Fibroblast of pulmonary artery (primary cell): ENCODE results near the gene GLI3.

ENCODE experiments used
- DNase-seq: peaks from one replicate; pipeline ENCODE4 v3.0.0-alpha.2; 2010; ENCODE audit warnings: low read depth
- H3K4me3 ChIP-seq: replicated peaks from 2 replicates; pipeline ENCODE4 v1.5.1; 2011; ENCODE audit warnings: low read depth, mild to moderate bottlenecking, control low read depth, low read length, moderate library complexity
- TF ChIP-seq, protein P1 (sequence below): IDR thresholded peaks from 2 replicates; pipeline ENCODE4 v1.5.1; 2011; ENCODE audit warnings: mild to moderate bottlenecking, control low read depth, low read length, inconsistent platforms; ENCODE audit errors: missing control alignments

Gene GLI3

GRCh38 chr7:42099470-42100155, 137.4 kb downstream of the GLI3 start:
- TF ChIP-seq, protein P1, sequence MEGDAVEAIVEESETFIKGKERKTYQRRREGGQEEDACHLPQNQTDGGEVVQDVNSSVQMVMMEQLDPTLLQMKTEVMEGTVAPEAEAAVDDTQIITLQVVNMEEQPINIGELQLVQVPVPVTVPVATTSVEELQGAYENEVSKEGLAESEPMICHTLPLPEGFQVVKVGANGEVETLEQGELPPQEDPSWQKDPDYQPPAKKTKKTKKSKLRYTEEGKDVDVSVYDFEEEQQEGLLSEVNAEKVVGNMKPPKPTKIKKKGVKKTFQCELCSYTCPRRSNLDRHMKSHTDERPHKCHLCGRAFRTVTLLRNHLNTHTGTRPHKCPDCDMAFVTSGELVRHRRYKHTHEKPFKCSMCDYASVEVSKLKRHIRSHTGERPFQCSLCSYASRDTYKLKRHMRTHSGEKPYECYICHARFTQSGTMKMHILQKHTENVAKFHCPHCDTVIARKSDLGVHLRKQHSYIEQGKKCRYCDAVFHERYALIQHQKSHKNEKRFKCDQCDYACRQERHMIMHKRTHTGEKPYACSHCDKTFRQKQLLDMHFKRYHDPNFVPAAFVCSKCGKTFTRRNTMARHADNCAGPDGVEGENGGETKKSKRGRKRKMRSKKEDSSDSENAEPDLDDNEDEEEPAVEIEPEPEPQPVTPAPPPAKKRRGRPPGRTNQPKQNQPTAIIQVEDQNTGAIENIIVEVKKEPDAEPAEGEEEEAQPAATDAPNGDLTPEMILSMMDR = no peak
- no peak for DNase-seq
- H3K4me3 ChIP-seq = no peak overlapping the region

GRCh38 chr7:42099066-42099465, 137.9 kb downstream of the GLI3 start:
- no peak for DNase-seq
- TF ChIP-seq, protein P1 = no peak
- H3K4me3 ChIP-seq = no peak overlapping the region

GRCh38 chr7:42097752-42098151, 139.3 kb downstream of the GLI3 start:
- TF ChIP-seq, protein P1 = peak; percentile 48
- peak; percentile 86 for DNase-seq

GRCh38 chr7:42096681-42097561, 140.1 kb downstream of the GLI3 start:
- TF ChIP-seq, protein P1 = no peak
- DNase-seq = peak; percentile 72
- H3K4me3 ChIP-seq = no peak overlapping the region

More at GRCh38 chr7:42097752-42098151, 139.3 kb downstream of the GLI3 start:
- H3K4me3 ChIP-seq = no peak overlapping the region

DNA sequence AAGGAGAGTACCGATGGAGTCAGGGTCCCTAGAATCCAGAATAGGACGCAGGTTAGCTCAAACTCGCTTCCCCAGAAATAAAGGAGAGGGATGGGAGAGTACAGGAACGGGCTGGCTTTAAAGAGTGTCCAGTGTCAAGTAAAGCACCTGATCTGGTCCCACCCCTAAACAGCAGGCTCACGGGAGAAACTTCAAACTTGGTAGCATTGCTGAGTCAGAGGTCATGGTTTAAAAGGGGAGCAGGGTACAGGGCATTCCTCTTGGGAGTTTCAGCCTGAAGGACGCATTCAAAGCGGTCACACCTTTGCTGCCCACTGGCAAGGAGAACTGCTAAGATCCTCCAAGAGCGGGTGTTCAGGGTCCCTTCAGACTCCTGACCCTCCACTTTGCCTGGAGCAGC, 140.7 kb downstream of the GLI3 start:
- no peak overlapping the region for H3K4me3 ChIP-seq
- TF ChIP-seq, protein P1 = no peak

DNA sequence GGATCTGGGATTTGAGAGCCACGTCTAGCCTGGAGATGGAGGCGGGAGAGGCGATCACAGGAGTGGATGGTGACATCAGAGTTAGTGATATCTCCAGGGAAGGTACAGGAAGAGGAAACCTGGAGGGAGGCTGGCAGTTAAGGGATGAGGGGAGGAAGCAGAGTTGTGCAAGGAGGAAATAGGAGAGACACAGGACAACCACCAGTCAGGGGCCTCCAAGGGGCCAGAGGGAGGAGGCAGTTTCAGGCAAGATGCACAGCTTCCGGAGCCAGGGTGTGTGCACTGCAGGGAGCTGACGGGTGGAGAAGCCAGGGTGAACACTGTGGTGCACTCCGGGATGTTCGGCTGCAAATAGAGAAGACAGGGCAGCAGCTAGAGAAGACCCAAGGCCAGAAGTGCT, 141.2 kb downstream of the GLI3 start:
- H3K4me3 ChIP-seq = no peak overlapping the region
- peak; percentile 42 for DNase-seq
- TF ChIP-seq, protein P1 = no peak

More for the DNA sequence above, 140.7 kb downstream of the GLI3 start:
- DNase-seq = no peak
